GM21360 (cell line): ENCODE measurements around the gene NUB1.

Experiments used
- ATAC-seq: cut with Tn5 transposase; IDR thresholded peaks from one replicate; pipeline ENCODE4 v1.9.1; 2021; ENCODE audit warnings: mild to moderate bottlenecking, moderate library complexity; ENCODE audit not compliant: unreplicated experiment

Gene NUB1

GRCh38 chr7:151342102-151342646 lies 562 bp downstream of the NUB1 start:
- peak; percentile 55 for ATAC-seq

- no peak for ATAC-seq
These were observed 1.2 kb downstream of the NUB1 start for GRCh38 chr7:151342811-151343210.

GRCh38 chr7:151343516-151343915 lies 1.9 kb downstream of the NUB1 start:
- no peak for ATAC-seq

GRCh38 chr7:151345576-151346469 lies 4.2 kb downstream of the NUB1 start:
- ATAC-seq, result no peak

- no peak for ATAC-seq
These were observed 4.8 kb downstream of the NUB1 start for GRCh38 chr7:151346470-151346769.

GRCh38 chr7:151347200-151347599 lies 5.6 kb downstream of the NUB1 start:
- no peak for ATAC-seq

GRCh38 chr7:151348970-151349369 lies 7.4 kb downstream of the NUB1 start:
- ATAC-seq, result no peak

- ATAC-seq, result peak; percentile 34
These were observed 7.9 kb downstream of the NUB1 start for GRCh38 chr7:151349507-151349853.

- ATAC-seq, result no peak
These were observed 9.4 kb downstream of the NUB1 start for GRCh38 chr7:151351027-151351426.

- peak; percentile 29 for ATAC-seq
These were observed 10.4 kb downstream of the NUB1 start for GRCh38 chr7:151351967-151352366.

GRCh38 chr7:151352512-151352911 lies 10.9 kb downstream of the NUB1 start:
- ATAC-seq, result no peak

GRCh38 chr7:151361193-151361959 lies 19.8 kb downstream of the NUB1 start:
- ATAC-seq, result no peak

GRCh38 chr7:151363182-151363581 lies 21.6 kb downstream of the NUB1 start:
- no peak for ATAC-seq

GRCh38 chr7:151366166-151366879 lies 24.7 kb downstream of the NUB1 start:
- ATAC-seq, result no peak

GRCh38 chr7:151366880-151367222 lies 25.2 kb downstream of the NUB1 start:
- ATAC-seq, result no peak

GRCh38 chr7:151367284-151367683 lies 25.7 kb downstream of the NUB1 start:
- no peak for ATAC-seq

GRCh38 chr7:151368136-151368571 lies 26.5 kb downstream of the NUB1 start:
- peak; percentile 90 for ATAC-seq

- ATAC-seq, result no peak
These were observed 29.7 kb downstream of the NUB1 start for GRCh38 chr7:151371266-151371665.

GRCh38 chr7:151372612-151373265 lies 31.1 kb downstream of the NUB1 start:
- no peak for ATAC-seq

- no peak for ATAC-seq
These were observed 32.0 kb downstream of the NUB1 start for GRCh38 chr7:151373599-151373998.

- ATAC-seq, result no peak
These were observed 32.5 kb downstream of the NUB1 start for GRCh38 chr7:151374139-151374538.
